NCI-H2196 (cell line): ENCODE data around the gene TBX4.

Experiments
- DNase-seq: peaks from one replicate; lab custom pipeline; 2025; ENCODE audit not compliant: unreplicated experiment; lab: John Stamatoyannopoulos, UW

Gene TBX4

GRCh38 chr17:61452301-61453290 is at the start of gene TBX4:
TSS of gene TBX4 (plus strand) at chr17:61452422. CDS start at chr17:61456491, 4,069 bp downstream.
- DNase-seq = no peak

- DNase-seq = no peak
These were observed 49.0 kb upstream of the TBX4 start for GRCh38 chr17:61402978-61403800.

- no peak for DNase-seq
These were observed 48.2 kb upstream of the TBX4 start for GRCh38 chr17:61403801-61404662.

- no peak for DNase-seq
These were observed 47.6 kb upstream of the TBX4 start for GRCh38 chr17:61404663-61404912.

- DNase-seq = no peak
These were observed 47.1 kb upstream of the TBX4 start for GRCh38 chr17:61404913-61405685.

GRCh38 chr17:61405686-61406536 is 46.3 kb upstream of the TBX4 start:
- no peak for DNase-seq

- no peak for DNase-seq
These were observed 45.7 kb upstream of the TBX4 start for GRCh38 chr17:61406537-61406845.

- no peak for DNase-seq
These were observed 45.0 kb upstream of the TBX4 start for GRCh38 chr17:61406971-61407911.

- DNase-seq = no peak
These were observed 43.8 kb upstream of the TBX4 start for GRCh38 chr17:61408151-61409041.

- DNase-seq = peak; percentile 55
These were observed 42.7 kb upstream of the TBX4 start for GRCh38 chr17:61409301-61410112.

- DNase-seq = no peak
These were observed 41.8 kb upstream of the TBX4 start for GRCh38 chr17:61410141-61411010.

- no peak for DNase-seq
These were observed 41.3 kb upstream of the TBX4 start for GRCh38 chr17:61411011-61411260.

GRCh38 chr17:61411261-61412142 is 40.7 kb upstream of the TBX4 start:
- peak; percentile 31 for DNase-seq

- DNase-seq = peak; percentile 82
These were observed 39.9 kb upstream of the TBX4 start for GRCh38 chr17:61412143-61412859.
